ENCODE results near the gene RHOA.
A peak's percentile ranks its signal among the peaks of the same experiment; 100 is the strongest.
"Not testable (repeated sequence)": the region's sequence is repeated elsewhere in the genome, so short reads cannot be mapped to it uniquely, and the experiment has no call there.

Gene RHOA

GRCh38 chr3:49401766-49402165 lies 10.0 kb downstream of the RHOA start:
- no peak for FAIRE-seq
- TF ChIP-seq TAF1 (IDR thresholded peaks at IDR 0.05; ENCODE audit: low read depth, low read length) (no peak), PAX5 (IDR thresholded peaks at IDR 0.05; ENCODE audit: insufficient read depth, low read length, severe bottlenecking) (no peak), POLR2A (IDR thresholded peaks at IDR 0.05; ENCODE audit: low read depth, low read length) (no peak), SPI1 (IDR thresholded peaks at IDR 0.05; ENCODE audit: low read depth, low read length) (no peak), POLR2AphosphoS5 (IDR thresholded peaks at IDR 0.05; ENCODE audit: low read depth, low read length) (no peak), POU2F2 (IDR thresholded peaks at IDR 0.05; ENCODE audit: low read depth, low read length) (no peak)
- DNase-seq (ENCODE audit: insufficient read length, low spot score): no peak

- TF ChIP-seq TAF1 (IDR thresholded peaks at IDR 0.05; ENCODE audit: low read depth, low read length) (no peak), SPI1 (IDR thresholded peaks at IDR 0.05; ENCODE audit: low read depth, low read length) (no peak), POU2F2 (IDR thresholded peaks at IDR 0.05; ENCODE audit: low read depth, low read length) (no peak), PAX5 (IDR thresholded peaks at IDR 0.05; ENCODE audit: insufficient read depth, low read length, severe bottlenecking) (no peak), POLR2A (IDR thresholded peaks at IDR 0.05; ENCODE audit: low read depth, low read length) (no peak), POLR2AphosphoS5 (IDR thresholded peaks at IDR 0.05; ENCODE audit: low read depth, low read length) (no peak)
- no peak for DNase-seq (ENCODE audit: insufficient read length, low spot score)
- no peak for FAIRE-seq
Observed at GRCh38 chr3:49399461-49399860, 12.3 kb downstream of the RHOA start.

GRCh38 chr3:49397470-49397869 lies 14.3 kb downstream of the RHOA start:
- DNase-seq (ENCODE audit: insufficient read length, low spot score) (no peak), FAIRE-seq (peak; percentile 82)
- TF ChIP-seq TAF1 (IDR thresholded peaks at IDR 0.05; ENCODE audit: low read depth, low read length) (no peak), POLR2A (IDR thresholded peaks at IDR 0.05; ENCODE audit: low read depth, low read length) (no peak), POU2F2 (IDR thresholded peaks at IDR 0.05; ENCODE audit: low read depth, low read length) (no peak), POLR2AphosphoS5 (IDR thresholded peaks at IDR 0.05; ENCODE audit: low read depth, low read length) (no peak)

GRCh38 chr3:49391310-49391709 lies 20.5 kb downstream of the RHOA start:
- not testable (repeated sequence) for FAIRE-seq; DNase-seq (ENCODE audit: insufficient read length, low spot score)

- no peak for DNase-seq (ENCODE audit: insufficient read length, low spot score)
- no peak for FAIRE-seq
- TF ChIP-seq POU2F2 (IDR thresholded peaks at IDR 0.05; ENCODE audit: low read depth, low read length) (no peak), SPI1 (IDR thresholded peaks at IDR 0.05; ENCODE audit: low read depth, low read length) (no peak), POLR2AphosphoS5 (IDR thresholded peaks at IDR 0.05; ENCODE audit: low read depth, low read length) (no peak), PAX5 (IDR thresholded peaks at IDR 0.05; ENCODE audit: insufficient read depth, low read length, severe bottlenecking) (no peak), POLR2A (IDR thresholded peaks at IDR 0.05; ENCODE audit: low read depth, low read length) (no peak), TAF1 (IDR thresholded peaks at IDR 0.05; ENCODE audit: low read depth, low read length) (no peak)
Observed at GRCh38 chr3:49389297-49389696, 22.5 kb downstream of the RHOA start.

- FAIRE-seq: no peak
- TF ChIP-seq SPI1 (IDR thresholded peaks at IDR 0.05; ENCODE audit: low read depth, low read length): no peak
- TF ChIP-seq POLR2A (IDR thresholded peaks at IDR 0.05; ENCODE audit: low read depth, low read length): no peak
- no peak for TF ChIP-seq TAF1 (IDR thresholded peaks at IDR 0.05; ENCODE audit: low read depth, low read length)
- no peak for TF ChIP-seq PAX5 (IDR thresholded peaks at IDR 0.05; ENCODE audit: insufficient read depth, low read length, severe bottlenecking)
- no peak for TF ChIP-seq POU2F2 (IDR thresholded peaks at IDR 0.05; ENCODE audit: low read depth, low read length)
- TF ChIP-seq POLR2AphosphoS5 (IDR thresholded peaks at IDR 0.05; ENCODE audit: low read depth, low read length): no peak
- no peak for DNase-seq (ENCODE audit: insufficient read length, low spot score)
Observed at GRCh38 chr3:49388289-49388820, 23.4 kb downstream of the RHOA start.

GRCh38 chr3:49387721-49388120 lies 24.1 kb downstream of the RHOA start:
- no peak for TF ChIP-seq SPI1 (IDR thresholded peaks at IDR 0.05; ENCODE audit: low read depth, low read length)
- TF ChIP-seq POLR2AphosphoS5 (IDR thresholded peaks at IDR 0.05; ENCODE audit: low read depth, low read length): no peak
- no peak for TF ChIP-seq TAF1 (IDR thresholded peaks at IDR 0.05; ENCODE audit: low read depth, low read length)
- no peak for TF ChIP-seq POU2F2 (IDR thresholded peaks at IDR 0.05; ENCODE audit: low read depth, low read length)
- TF ChIP-seq PAX5 (IDR thresholded peaks at IDR 0.05; ENCODE audit: insufficient read depth, low read length, severe bottlenecking): no peak
- TF ChIP-seq POLR2A (IDR thresholded peaks at IDR 0.05; ENCODE audit: low read depth, low read length): no peak
- FAIRE-seq: no peak
- no peak for DNase-seq (ENCODE audit: insufficient read length, low spot score)

GRCh38 chr3:49386056-49386756 lies 25.6 kb downstream of the RHOA start:
- no peak for FAIRE-seq
- DNase-seq (ENCODE audit: insufficient read length, low spot score): no peak
- TF ChIP-seq POLR2AphosphoS5 (IDR thresholded peaks at IDR 0.05; ENCODE audit: low read depth, low read length): no peak
- no peak for TF ChIP-seq SPI1 (IDR thresholded peaks at IDR 0.05; ENCODE audit: low read depth, low read length)
- TF ChIP-seq TAF1 (IDR thresholded peaks at IDR 0.05; ENCODE audit: low read depth, low read length): no peak
- no peak for TF ChIP-seq POU2F2 (IDR thresholded peaks at IDR 0.05; ENCODE audit: low read depth, low read length)
- TF ChIP-seq POLR2A (IDR thresholded peaks at IDR 0.05; ENCODE audit: low read depth, low read length): no peak
- TF ChIP-seq PAX5 (IDR thresholded peaks at IDR 0.05; ENCODE audit: insufficient read depth, low read length, severe bottlenecking): no peak

- no peak for DNase-seq (ENCODE audit: insufficient read length, low spot score)
- no peak for FAIRE-seq
- TF ChIP-seq SPI1 (IDR thresholded peaks at IDR 0.05; ENCODE audit: low read depth, low read length) (no peak), PAX5 (IDR thresholded peaks at IDR 0.05; ENCODE audit: insufficient read depth, low read length, severe bottlenecking) (no peak), POU2F2 (IDR thresholded peaks at IDR 0.05; ENCODE audit: low read depth, low read length) (no peak), POLR2AphosphoS5 (IDR thresholded peaks at IDR 0.05; ENCODE audit: low read depth, low read length) (no peak), TAF1 (IDR thresholded peaks at IDR 0.05; ENCODE audit: low read depth, low read length) (no peak), POLR2A (IDR thresholded peaks at IDR 0.05; ENCODE audit: low read depth, low read length) (no peak)
Observed at GRCh38 chr3:49385617-49386016, 26.2 kb downstream of the RHOA start.

- TF ChIP-seq SPI1 (IDR thresholded peaks at IDR 0.05; ENCODE audit: low read depth, low read length): no peak
- TF ChIP-seq POLR2AphosphoS5 (IDR thresholded peaks at IDR 0.05; ENCODE audit: low read depth, low read length): no peak
- TF ChIP-seq POU2F2 (IDR thresholded peaks at IDR 0.05; ENCODE audit: low read depth, low read length): no peak
- TF ChIP-seq TAF1 (IDR thresholded peaks at IDR 0.05; ENCODE audit: low read depth, low read length): no peak
- TF ChIP-seq PAX5 (IDR thresholded peaks at IDR 0.05; ENCODE audit: insufficient read depth, low read length, severe bottlenecking): no peak
- no peak for TF ChIP-seq POLR2A (IDR thresholded peaks at IDR 0.05; ENCODE audit: low read depth, low read length)
- no peak for DNase-seq (ENCODE audit: insufficient read length, low spot score)
- FAIRE-seq: no peak
Observed at GRCh38 chr3:49383387-49383786, 28.4 kb downstream of the RHOA start.

Data from GM12891 (cell line).